Endothelial cell of umbilical vein (primary cell): ENCODE data around the gene IGF2BP2.

Experiments
- CTCF ChIP-seq, 2 donors: IDR thresholded peaks; 1 replicate in 1 of 2; 2 replicates in 1 of 2; pipeline ENCODE4 v1.5.1; 2011; ENCODE audit warnings: low read length in 2 of 2, mild to moderate bottlenecking in 2 of 2, moderate library complexity in 2 of 2, control low read depth in 1 of 2, inconsistent platforms in 1 of 2, low read depth in 1 of 2; ENCODE audit not compliant: insufficient read depth in 1 of 2; ENCODE audit errors: extremely low read depth in 1 of 2
- EZH2 ChIP-seq: IDR thresholded peaks from 2 replicates; pipeline ENCODE4 v1.6.1; 2012; ENCODE audit warnings: borderline replicate concordance, low read depth, mild to moderate bottlenecking, moderate library complexity, low read length, inconsistent platforms; ENCODE audit not compliant: severe bottlenecking
- FOS ChIP-seq: IDR thresholded peaks from 2 replicates; pipeline ENCODE4 v1.6.1; 2011; ENCODE audit warnings: mild to moderate bottlenecking, low read length, moderate library complexity, borderline replicate concordance; ENCODE audit not compliant: insufficient read depth
- MAX ChIP-seq: IDR thresholded peaks from 2 replicates; pipeline ENCODE4 v1.6.1; 2011; ENCODE audit not compliant: insufficient read depth, insufficient read length
- POLR2A ChIP-seq: IDR thresholded peaks from 2 replicates; pipeline ENCODE4 v1.6.1; 2012; ENCODE audit warnings: low read depth, mild to moderate bottlenecking, control low read depth, low read length
- POLR2AphosphoS5 ChIP-seq: IDR thresholded peaks from 2 replicates; pipeline ENCODE4 v1.6.1; 2012; ENCODE audit warnings: low read depth, mild to moderate bottlenecking, control low read depth, low read length, moderate library complexity; ENCODE audit not compliant: insufficient read depth

DNA sequence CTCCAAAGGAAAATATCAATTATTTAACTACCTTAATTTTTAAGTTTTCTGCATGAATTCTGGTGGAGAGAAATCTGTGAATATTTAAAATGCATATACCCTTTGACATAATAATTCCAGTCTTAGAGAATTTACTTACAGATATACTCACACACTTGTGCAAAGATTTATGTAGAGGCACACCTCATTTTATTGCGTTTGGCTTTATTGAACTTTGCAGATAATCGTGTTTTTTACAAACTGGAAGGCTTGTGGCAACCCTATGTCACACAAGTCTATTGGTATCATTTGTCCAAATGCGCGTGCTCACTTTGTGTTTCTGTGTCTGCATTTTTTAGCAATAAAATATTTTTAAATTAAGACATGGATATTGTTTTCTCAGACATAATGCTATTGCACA lies 157.3 kb downstream of the IGF2BP2 start:
- no peak for TF ChIP-seq CTCF (IDR thresholded peaks at IDR 0.05; ENCODE audit: extremely low read depth in 1 of 2, insufficient read depth in 1 of 2, low read depth in 1 of 2, low read length in 2 of 2)
- TF ChIP-seq POLR2A: no peak
- no peak for TF ChIP-seq EZH2
- TF ChIP-seq MAX: no peak
- TF ChIP-seq POLR2AphosphoS5: no peak
- no peak for TF ChIP-seq FOS
